Measurements from ENCODE around the gene MRPL24.

MRPL24 gene

GRCh38 chr1:156751757-156752481 is 11.0 kb upstream of the MRPL24 start:
- peak; percentile 98 for DNase-seq (ENCODE audit: low read depth)
- TF ChIP-seq CTCF (IDR thresholded peaks at IDR 0.05; ENCODE audit: insufficient read depth, low read depth, low read length, missing control alignments), result no peak
- peak overlapping the region; percentile 84 for H3K4me3 ChIP-seq (ENCODE audit: low read length)

- DNase-seq (ENCODE audit: low read depth), result no peak
- no peak for TF ChIP-seq CTCF (IDR thresholded peaks at IDR 0.05; ENCODE audit: insufficient read depth, low read depth, low read length, missing control alignments)
- peak within 1 kb of the TSS; percentile 84 for H3K4me3 ChIP-seq (ENCODE audit: low read length)
These were observed 10.5 kb upstream of the MRPL24 start, which contains the start of gene HDGF for GRCh38 chr1:156751451-156751756. Gene HDGF (minus strand): TSS chr1:156751675. CDS start chr1:156751429, 246 bp downstream.

GRCh38 chr1:156750711-156751450 is 10.0 kb upstream of the MRPL24 start:
- peak overlapping the region; percentile 84 for H3K4me3 ChIP-seq (ENCODE audit: low read length)
- no peak for TF ChIP-seq CTCF (IDR thresholded peaks at IDR 0.05; ENCODE audit: insufficient read depth, low read depth, low read length, missing control alignments)
- peak; percentile 42 for DNase-seq (ENCODE audit: low read depth)

- peak overlapping the region; percentile 84 for H3K4me3 ChIP-seq (ENCODE audit: low read length)
- DNase-seq (ENCODE audit: low read depth), result peak; percentile 89
- no peak for TF ChIP-seq CTCF (IDR thresholded peaks at IDR 0.05; ENCODE audit: insufficient read depth, low read depth, low read length, missing control alignments)
These were observed 9.3 kb upstream of the MRPL24 start for GRCh38 chr1:156750191-156750672.

- TF ChIP-seq CTCF (IDR thresholded peaks at IDR 0.05; ENCODE audit: insufficient read depth, low read depth, low read length, missing control alignments), result no peak
- H3K4me3 ChIP-seq (ENCODE audit: low read length), result peak overlapping the region; percentile 84
- DNase-seq (ENCODE audit: low read depth), result no peak
These were observed 8.7 kb upstream of the MRPL24 start for GRCh38 chr1:156749419-156750118.

GRCh38 chr1:156748670-156749418 is 8.0 kb upstream of the MRPL24 start:
- peak; percentile 85 for DNase-seq (ENCODE audit: low read depth)
- no peak for TF ChIP-seq CTCF (IDR thresholded peaks at IDR 0.05; ENCODE audit: insufficient read depth, low read depth, low read length, missing control alignments)
- H3K4me3 ChIP-seq (ENCODE audit: low read length), result peak overlapping the region; percentile 84
